Osteoblast (primary cell): Measurements from ENCODE around the gene TCIRG1. TPM values are rescaled to one million over a fixed set of nuclear protein-coding genes. Genes with fewer than 3 reads are reported as not detected.

Experiments used
- DNase-seq: peaks from one replicate; pipeline ENCODE4 v3.0.0; 2011; ENCODE audit warnings: low spot score, mixed read lengths; ENCODE audit not compliant: insufficient read length; ENCODE audit errors: missing footprints
- H2AFZ ChIP-seq: 2 replicates; pipeline ENCODE4 v1.6.0; 2011; ENCODE audit warnings: mild to moderate bottlenecking, low read length
- H3K27ac ChIP-seq: 2 replicates; pipeline ENCODE4 v1.5.1; 2011; ENCODE audit warnings: mild to moderate bottlenecking, low read depth, low read length, moderate library complexity
- H3K27me3 ChIP-seq: 2 replicates; pipeline ENCODE4 v1.6.0; 2012; ENCODE audit warnings: mild to moderate bottlenecking, control low read depth, inconsistent platforms, low read length, moderate library complexity; ENCODE audit not compliant: insufficient read depth
- H3K36me3 ChIP-seq: 2 replicates; pipeline ENCODE4 v1.5.1; 2011; ENCODE audit warnings: mild to moderate bottlenecking, low read length, control low read depth, moderate library complexity; ENCODE audit not compliant: insufficient read depth
- H3K4me1 ChIP-seq: 2 replicates; pipeline ENCODE4 v1.5.1; 2011; ENCODE audit warnings: mild to moderate bottlenecking, low read length, control low read depth, moderate library complexity; ENCODE audit not compliant: insufficient read depth
- H3K4me2 ChIP-seq: 2 replicates; pipeline ENCODE4 v1.6.0; 2011; ENCODE audit warnings: mild to moderate bottlenecking, low read length; ENCODE audit not compliant: insufficient read depth
- H3K4me3 ChIP-seq: fragments of 200-600 bp; sonication (generic); 3 replicates; pipeline ENCODE4 v1.5.1; 2012; ENCODE audit warnings: mild to moderate bottlenecking, low read length, inconsistent platforms; ENCODE audit not compliant: insufficient read depth
- H3K79me2 ChIP-seq: 2 replicates; pipeline ENCODE4 v1.6.0; 2012; ENCODE audit warnings: mild to moderate bottlenecking, low read length, control low read depth, inconsistent platforms; ENCODE audit not compliant: insufficient read depth
- H3K9me3 ChIP-seq: 2 replicates; pipeline ENCODE4 v1.5.1; 2011; ENCODE audit warnings: low read depth, low read length, control low read depth
- H4K20me1 ChIP-seq: 2 replicates; pipeline ENCODE4 v1.6.0; 2012; ENCODE audit warnings: mild to moderate bottlenecking, low read length, control low read depth; ENCODE audit not compliant: insufficient read depth
- total RNA-seq: library from RNA; depleted of rRNA; stranded (reverse); fragments of >200 nt; gene quantifications from 2 replicates; pipeline ENCODE4 v1.2.3, GENCODE V29; 2012
- TF ChIP-seq, protein P1 (sequence below): IDR thresholded peaks from 2 replicates; pipeline ENCODE4 v1.5.1; 2011; ENCODE audit warnings: mild to moderate bottlenecking, low read depth, low read length, moderate library complexity; ENCODE audit errors: extremely low read depth

TCIRG1 gene
- total RNA-seq, 1 donor: 85.4 TPM

DNA sequence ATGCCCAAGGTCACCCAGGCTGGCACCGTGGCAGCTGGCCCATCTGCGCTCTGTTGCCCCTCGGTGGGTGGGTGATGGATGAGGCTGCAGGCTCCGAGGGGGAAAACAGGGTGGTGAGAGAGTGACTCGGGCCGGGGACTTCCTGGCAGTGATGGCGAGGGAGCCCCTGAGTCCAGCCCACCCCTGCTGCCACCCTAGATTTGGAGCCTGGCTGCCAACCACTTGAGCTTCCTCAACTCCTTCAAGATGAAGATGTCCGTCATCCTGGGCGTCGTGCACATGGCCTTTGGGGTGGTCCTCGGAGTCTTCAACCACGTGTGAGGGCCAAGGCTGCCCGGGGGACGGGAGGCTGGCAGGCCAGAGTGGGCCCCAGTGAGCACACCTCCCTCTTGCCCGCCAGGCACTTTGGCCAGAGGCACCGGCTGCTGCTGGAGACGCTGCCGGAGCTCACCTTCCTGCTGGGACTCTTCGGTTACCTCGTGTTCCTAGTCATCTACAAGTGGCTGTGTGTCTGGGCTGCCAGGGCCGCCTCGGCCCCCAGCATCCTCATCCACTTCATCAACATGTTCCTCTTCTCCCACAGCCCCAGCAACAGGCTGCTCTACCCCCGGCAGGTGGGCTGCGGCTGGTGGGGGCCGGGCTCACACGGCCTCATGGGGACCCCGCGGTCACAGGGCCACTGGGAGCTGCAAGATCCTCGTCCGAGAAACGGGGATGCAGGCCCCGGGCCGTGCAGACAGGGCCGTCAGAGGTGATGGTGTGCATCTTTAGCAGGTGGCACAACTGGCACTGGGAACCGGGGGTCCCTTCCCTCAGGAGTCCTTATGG lies 10.1 kb downstream of the TCIRG1 start:
- Histone ChIP-seq H3K36me3 (peaks cover 55% of the 10 kb centered on the region), H4K20me1 (no peaks in the 10 kb centered on the region), H3K27me3 (no peaks in the 10 kb centered on the region), H3K27ac (no peak overlapping the region), H3K79me2 (no peaks in the 10 kb centered on the region), H3K4me1 (no peaks in the 10 kb centered on the region), H3K4me2 (no peak overlapping the region), H3K4me3 (no peak overlapping the region), H2AFZ (no peak overlapping the region), H3K9me3 (no peaks in the 10 kb centered on the region)
- peak; percentile 86 for DNase-seq
- TF ChIP-seq, protein P1, sequence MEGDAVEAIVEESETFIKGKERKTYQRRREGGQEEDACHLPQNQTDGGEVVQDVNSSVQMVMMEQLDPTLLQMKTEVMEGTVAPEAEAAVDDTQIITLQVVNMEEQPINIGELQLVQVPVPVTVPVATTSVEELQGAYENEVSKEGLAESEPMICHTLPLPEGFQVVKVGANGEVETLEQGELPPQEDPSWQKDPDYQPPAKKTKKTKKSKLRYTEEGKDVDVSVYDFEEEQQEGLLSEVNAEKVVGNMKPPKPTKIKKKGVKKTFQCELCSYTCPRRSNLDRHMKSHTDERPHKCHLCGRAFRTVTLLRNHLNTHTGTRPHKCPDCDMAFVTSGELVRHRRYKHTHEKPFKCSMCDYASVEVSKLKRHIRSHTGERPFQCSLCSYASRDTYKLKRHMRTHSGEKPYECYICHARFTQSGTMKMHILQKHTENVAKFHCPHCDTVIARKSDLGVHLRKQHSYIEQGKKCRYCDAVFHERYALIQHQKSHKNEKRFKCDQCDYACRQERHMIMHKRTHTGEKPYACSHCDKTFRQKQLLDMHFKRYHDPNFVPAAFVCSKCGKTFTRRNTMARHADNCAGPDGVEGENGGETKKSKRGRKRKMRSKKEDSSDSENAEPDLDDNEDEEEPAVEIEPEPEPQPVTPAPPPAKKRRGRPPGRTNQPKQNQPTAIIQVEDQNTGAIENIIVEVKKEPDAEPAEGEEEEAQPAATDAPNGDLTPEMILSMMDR: no peak

DNA sequence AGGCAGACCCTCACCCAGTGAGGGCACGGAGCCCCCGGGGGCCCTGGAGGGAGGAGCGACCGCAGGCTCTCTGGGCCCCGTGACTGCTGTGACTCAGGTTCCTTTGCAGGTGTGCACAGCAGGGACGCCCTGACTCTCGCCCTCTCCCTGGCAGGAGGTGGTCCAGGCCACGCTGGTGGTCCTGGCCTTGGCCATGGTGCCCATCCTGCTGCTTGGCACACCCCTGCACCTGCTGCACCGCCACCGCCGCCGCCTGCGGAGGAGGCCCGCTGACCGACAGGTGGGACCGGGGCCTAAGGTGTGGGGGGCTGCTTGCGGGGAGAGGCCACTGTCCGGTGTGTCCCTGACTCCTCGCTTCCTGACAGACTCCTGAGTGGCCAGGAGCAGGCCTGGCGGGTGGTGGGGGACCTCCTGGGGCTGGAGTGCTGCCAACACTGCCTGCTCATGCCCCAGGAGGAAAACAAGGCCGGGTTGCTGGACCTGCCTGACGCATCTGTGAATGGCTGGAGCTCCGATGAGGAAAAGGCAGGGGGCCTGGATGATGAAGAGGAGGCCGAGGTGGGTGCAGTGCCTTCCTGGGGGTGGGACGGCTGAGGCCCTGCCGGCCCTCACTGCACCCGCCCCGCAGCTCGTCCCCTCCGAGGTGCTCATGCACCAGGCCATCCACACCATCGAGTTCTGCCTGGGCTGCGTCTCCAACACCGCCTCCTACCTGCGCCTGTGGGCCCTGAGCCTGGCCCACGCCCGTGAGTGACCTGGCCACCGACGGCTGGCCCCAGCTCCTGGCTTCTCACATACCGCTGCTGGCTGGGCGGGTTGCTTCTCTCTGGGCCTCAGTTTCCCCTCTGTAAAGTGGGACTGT lies 10.9 kb downstream of the TCIRG1 start:
- H3K9me3 ChIP-seq: no peaks in the 10 kb centered on the region
- TF ChIP-seq, protein P1: no peak
- no peaks in the 10 kb centered on the region for H3K27me3 ChIP-seq
- no peaks in the 10 kb centered on the region for H3K79me2 ChIP-seq
- peaks cover 47% of the 10 kb centered on the region for H3K36me3 ChIP-seq
- H3K4me2 ChIP-seq: no peak overlapping the region
- H2AFZ ChIP-seq: no peak overlapping the region
- no peak overlapping the region for H3K27ac ChIP-seq
- no peak overlapping the region for H3K4me3 ChIP-seq
- no peaks in the 10 kb centered on the region for H3K4me1 ChIP-seq
- no peaks in the 10 kb centered on the region for H4K20me1 ChIP-seq
- peak; percentile 89 for DNase-seq

DNA sequence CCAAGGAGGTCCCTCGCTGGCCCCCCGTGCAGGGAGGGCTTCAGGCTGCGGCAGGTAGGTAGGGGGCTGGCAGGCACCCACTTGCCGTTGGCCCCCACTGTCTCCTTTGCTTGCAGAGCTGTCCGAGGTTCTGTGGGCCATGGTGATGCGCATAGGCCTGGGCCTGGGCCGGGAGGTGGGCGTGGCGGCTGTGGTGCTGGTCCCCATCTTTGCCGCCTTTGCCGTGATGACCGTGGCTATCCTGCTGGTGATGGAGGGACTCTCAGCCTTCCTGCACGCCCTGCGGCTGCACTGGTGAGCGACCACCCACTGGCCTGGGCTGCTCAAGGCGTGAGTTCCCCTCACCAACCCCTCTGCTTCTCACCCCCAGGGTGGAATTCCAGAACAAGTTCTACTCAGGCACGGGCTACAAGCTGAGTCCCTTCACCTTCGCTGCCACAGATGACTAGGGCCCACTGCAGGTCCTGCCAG lies 11.6 kb downstream of the TCIRG1 start:
- Histone ChIP-seq H4K20me1 (no peaks in the 10 kb centered on the region), H3K27me3 (no peaks in the 10 kb centered on the region), H2AFZ (no peak overlapping the region), H3K36me3 (peaks cover 42% of the 10 kb centered on the region), H3K4me3 (no peak overlapping the region), H3K4me2 (no peak overlapping the region), H3K79me2 (no peaks in the 10 kb centered on the region), H3K9me3 (no peaks in the 10 kb centered on the region), H3K27ac (no peak overlapping the region), H3K4me1 (no peaks in the 10 kb centered on the region)
- DNase-seq: peak; percentile 67
- TF ChIP-seq, protein P1: no peak
